ENCODE measurements around the gene MAU2.

- TF ChIP-seq CTCF (IDR thresholded peaks at IDR 0.05), result no peak
- TF ChIP-seq EZH2 (IDR thresholded peaks at IDR 0.05), result no peak
These were observed 13.7 kb downstream of the MAU2 start for GRCh38 chr19:19334063-19334988.

Measured in neural progenitor cell (in vitro differentiated cells).